H9 (cell line): Measurements from ENCODE around the gene KLF17. TPM values are rescaled to one million over a fixed set of nuclear protein-coding genes. Genes with fewer than 3 reads are reported as not detected.
A peak's percentile ranks its signal among the peaks of the same experiment; 100 is the strongest.

ENCODE experiments used
- DNase-seq: peaks from one replicate; pipeline ENCODE4 v3.0.0-alpha.2; 2017
- H2AFZ ChIP-seq: one replicate; pipeline ENCODE4 v1.6.1; 2013; ENCODE audit warnings: mild to moderate bottlenecking, low read length, control low read depth, moderate library complexity
- H2AK5ac ChIP-seq: 2 replicates; pipeline ENCODE4 v1.6.1; 2013; ENCODE audit warnings: low read length, control low read depth, mixed read lengths; ENCODE audit not compliant: insufficient read length
- H2BK120ac ChIP-seq: one replicate; pipeline ENCODE4 v1.6.1; 2013; ENCODE audit warnings: low read depth, mild to moderate bottlenecking, low read length, control low read depth, inconsistent platforms; ENCODE audit not compliant: poor library complexity, severe bottlenecking
- H2BK12ac ChIP-seq: 2 replicates; pipeline ENCODE4 v1.6.1; 2013; ENCODE audit warnings: low read length, control low read depth, mixed read lengths, low read depth; ENCODE audit not compliant: insufficient read length
- H2BK15ac ChIP-seq: 2 replicates; pipeline ENCODE4 v1.6.1; 2013; ENCODE audit warnings: low read depth, low read length, control low read depth
- H2BK20ac ChIP-seq: one replicate; pipeline ENCODE4 v1.6.1; 2013; ENCODE audit warnings: low read depth, mild to moderate bottlenecking, low read length, control low read depth, inconsistent platforms; ENCODE audit not compliant: poor library complexity, severe bottlenecking
- H2BK5ac ChIP-seq: 2 replicates; pipeline ENCODE4 v1.6.1; 2013; ENCODE audit warnings: low read length, control low read depth, mixed read lengths; ENCODE audit not compliant: insufficient read length
- H3K14ac ChIP-seq: 2 replicates; pipeline ENCODE4 v1.6.1; 2013; ENCODE audit warnings: low read length, control low read depth; ENCODE audit not compliant: insufficient read depth
- H3K18ac ChIP-seq: 2 replicates; pipeline ENCODE4 v1.6.1; 2013; ENCODE audit warnings: low read depth, mild to moderate bottlenecking, mixed read lengths, low read length, control low read depth; ENCODE audit not compliant: insufficient read length
- H3K23ac ChIP-seq: 2 replicates; pipeline ENCODE4 v1.6.1; 2013; ENCODE audit warnings: low read length, control low read depth, mixed read lengths, low read depth; ENCODE audit not compliant: insufficient read length
- H3K23me2 ChIP-seq: 2 replicates; pipeline ENCODE4 v1.6.1; 2013; ENCODE audit warnings: low read depth, mild to moderate bottlenecking, mixed read lengths, low read length, control low read depth; ENCODE audit not compliant: insufficient read length, poor library complexity, severe bottlenecking
- H3K27ac ChIP-seq: 2 replicates; pipeline ENCODE4 v1.5.1; 2013; ENCODE audit warnings: low read length, control low read depth, mixed read lengths, low read depth; ENCODE audit not compliant: insufficient read length
- H3K27me3 ChIP-seq: 2 replicates; pipeline ENCODE4 v1.6.1; 2013; ENCODE audit warnings: low read length, control low read depth, inconsistent platforms; ENCODE audit not compliant: insufficient read depth
- H3K4ac ChIP-seq: 2 replicates; pipeline ENCODE4 v1.6.1; 2013; ENCODE audit warnings: low read depth, mild to moderate bottlenecking, control low read depth, inconsistent platforms, low read length, moderate library complexity
- H3K4me1 ChIP-seq: 2 replicates; pipeline ENCODE4 v1.6.1; 2013; ENCODE audit warnings: low read length, control low read depth, inconsistent platforms; ENCODE audit not compliant: insufficient read depth
- H3K4me2 ChIP-seq: 2 replicates; pipeline ENCODE4 v1.6.1; 2013; ENCODE audit warnings: low read length, control low read depth, mixed read lengths; ENCODE audit not compliant: insufficient read length, insufficient read depth
- H3K56ac ChIP-seq: 2 replicates; pipeline ENCODE4 v1.6.1; 2013; ENCODE audit warnings: low read depth, mild to moderate bottlenecking, mixed read lengths, low read length, control low read depth; ENCODE audit not compliant: insufficient read length
- H3K79me1 ChIP-seq: 2 replicates; pipeline ENCODE4 v1.6.1; 2013; ENCODE audit warnings: low read depth, mild to moderate bottlenecking, moderate library complexity, low read length, control low read depth, inconsistent platforms; ENCODE audit not compliant: insufficient read depth, poor library complexity, severe bottlenecking
- H3K79me2 ChIP-seq: 2 replicates; pipeline ENCODE4 v1.6.1; 2013; ENCODE audit warnings: low read length, control low read depth, inconsistent platforms; ENCODE audit not compliant: insufficient read depth
- H3K9ac ChIP-seq: 2 replicates; pipeline ENCODE4 v1.6.1; 2013; ENCODE audit warnings: low read length, control low read depth, mixed read lengths; ENCODE audit not compliant: insufficient read length; ENCODE audit errors: extremely low read depth
- H3K9me3 ChIP-seq: one replicate; pipeline ENCODE4 v1.6.1; 2013; ENCODE audit warnings: low read depth, low read length, inconsistent platforms; ENCODE audit not compliant: control insufficient read depth
- H3T11ph ChIP-seq: one replicate; pipeline ENCODE4 v1.6.1; 2013; ENCODE audit warnings: mild to moderate bottlenecking, low read length, control low read depth, inconsistent platforms
- H4K20me1 ChIP-seq: one replicate; pipeline ENCODE4 v1.6.1; 2013; ENCODE audit not compliant: control insufficient read depth, insufficient read length, insufficient read depth
- H4K5ac ChIP-seq: 2 replicates; pipeline ENCODE4 v1.6.1; 2013; ENCODE audit warnings: low read depth, mild to moderate bottlenecking, mixed read lengths, low read length, control low read depth; ENCODE audit not compliant: insufficient read length
- H4K8ac ChIP-seq: replicated peaks from 2 replicates; pipeline ENCODE4 v1.6.1; 2013; ENCODE audit warnings: low read length, control low read depth, mixed read lengths, low read depth; ENCODE audit not compliant: insufficient read length
- H4K91ac ChIP-seq: 2 replicates; pipeline ENCODE4 v1.6.1; 2013; ENCODE audit warnings: low read depth, mild to moderate bottlenecking, moderate library complexity, mixed read lengths, low read length, control low read depth; ENCODE audit not compliant: insufficient read length
- H3K27ac Mint-ChIP-seq, 3 experiments: 2 replicates in 2 of 3; 3 replicates in 1 of 3; pipeline ENCODE4 v1.8.0; 2020 to 2021; ENCODE audit warnings: mixed read lengths in 3 of 3, mild to moderate bottlenecking in 1 of 3, moderate library complexity in 1 of 3
- H3K27me3 Mint-ChIP-seq: 2 replicates; pipeline ENCODE4 v1.8.0; 2021; ENCODE audit warnings: low read depth, mild to moderate bottlenecking, moderate library complexity, mixed read lengths
- H3K36me3 Mint-ChIP-seq, 3 experiments: 2 replicates in 2 of 3; 3 replicates in 1 of 3; pipeline ENCODE4 v1.8.0; 2020 to 2021; ENCODE audit warnings: low read depth in 3 of 3, mixed read lengths in 3 of 3; ENCODE audit not compliant: insufficient read depth in 1 of 3
- H3K4me1 Mint-ChIP-seq, 2 experiments: 2 replicates each; pipeline ENCODE4 v1.8.0; 2020; ENCODE audit warnings: mixed read lengths in 2 of 2
- H3K4me3 Mint-ChIP-seq, 2 experiments: 2 replicates in 1 of 2; 3 replicates in 1 of 2; pipeline ENCODE4 v1.8.0; 2020 to 2021; ENCODE audit warnings: mild to moderate bottlenecking in 2 of 2, mixed read lengths in 2 of 2, moderate library complexity in 1 of 2
- H3K9me3 Mint-ChIP-seq, 2 experiments: 2 replicates in 1 of 2; 3 replicates in 1 of 2; pipeline ENCODE4 v1.8.0; 2020; ENCODE audit warnings: mild to moderate bottlenecking in 2 of 2, mixed read lengths in 2 of 2, moderate library complexity in 1 of 2
- WGBS: extraction: QIAGEN DNeasy Blood & Tissue Kit; methylation state at CpG from one replicate; pipeline ENCODE4 v1.1.7; 2013; ENCODE audit warnings: missing lambda C conversion rate, low lambda C conversion rate, mixed read lengths; ENCODE audit not compliant: insufficient read length; ENCODE audit errors: extremely low coverage; 5-methylcytosine and 5-hydroxymethylcytosine counted together
- total RNA-seq: library from RNA; stranded (reverse); gene quantifications from 2 replicates; pipeline ENCODE4 v1.2.1, GENCODE V29; 2021
- TF ChIP-seq, protein P1 (sequence below): fragments of 200-600 bp; sonication (generic); conservative IDR thresholded peaks from 3 replicates; pipeline ENCODE4 v1.8.0; 2021; ENCODE audit warnings: antibody characterized with exemption, mild to moderate bottlenecking

The KLF17 gene
- total RNA-seq, 1 experiment from 2014 or later, result 0.09 TPM

DNA sequence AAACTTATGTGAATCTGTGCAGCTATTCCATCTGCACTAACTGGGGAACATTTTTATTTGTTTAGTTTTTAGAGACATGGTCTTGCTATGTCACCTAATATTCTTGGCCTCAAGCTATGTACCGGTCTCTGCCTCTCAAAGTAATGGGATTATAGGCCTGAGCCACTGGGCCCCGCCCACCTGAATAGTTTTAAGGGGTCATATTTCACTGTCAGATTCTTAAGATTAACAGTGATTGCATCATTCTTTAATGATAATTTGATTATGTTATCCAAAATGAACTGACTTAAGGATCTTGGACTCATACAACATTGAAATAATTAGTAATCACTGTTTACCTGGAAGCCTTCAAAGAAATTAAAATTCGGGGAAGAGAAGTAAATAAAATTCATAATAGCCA lies 35.4 kb downstream of the KLF17 start:
- Histone ChIP-seq H3K4me2 (no peak overlapping the region), H3K79me2 (no peaks in the 10 kb centered on the region), H3K9me3 (no peaks in the 10 kb centered on the region), H2BK12ac (no peak overlapping the region), H3K4ac (no peak overlapping the region), H3K27ac (no peak overlapping the region), H4K5ac (no peak overlapping the region), H3K4me1 (0 out of 2 replicates have a peak, but pooled peaks cover 3% of the 10 kb centered on the region), H2AFZ (no peak overlapping the region), H2BK5ac (no peak overlapping the region), H2BK120ac (no peak overlapping the region), H3K9ac (no peak overlapping the region), H3K27me3 (no peaks in the 10 kb centered on the region), H3T11ph (no peak overlapping the region), H3K23ac (no peak overlapping the region), H2AK5ac (no peak overlapping the region), H3K79me1 (no peaks in the 10 kb centered on the region), H4K8ac (no peak overlapping the region), H3K23me2 (no peaks in the 10 kb centered on the region), H4K91ac (no peak overlapping the region), H4K20me1 (no peaks in the 10 kb centered on the region), H3K14ac (no peak overlapping the region), H3K56ac (no peak overlapping the region), H2BK15ac (no peak overlapping the region), H2BK20ac (no peak overlapping the region), H3K18ac (no peak overlapping the region)
- no peaks in the 10 kb centered on the region for H3K27me3 Mint-ChIP-seq
- no peaks in the 10 kb centered on the region; a peak in 3 of 5 replicates for H3K9me3 Mint-ChIP-seq
- H3K4me3 Mint-ChIP-seq, result no peak overlapping the region
- no peaks in the 10 kb centered on the region; a peak in 1 of 7 replicates for H3K36me3 Mint-ChIP-seq
- peaks cover 27 to 32% of the 10 kb centered on the region in 2 experiments for H3K4me1 Mint-ChIP-seq
- TF ChIP-seq, protein P1, sequence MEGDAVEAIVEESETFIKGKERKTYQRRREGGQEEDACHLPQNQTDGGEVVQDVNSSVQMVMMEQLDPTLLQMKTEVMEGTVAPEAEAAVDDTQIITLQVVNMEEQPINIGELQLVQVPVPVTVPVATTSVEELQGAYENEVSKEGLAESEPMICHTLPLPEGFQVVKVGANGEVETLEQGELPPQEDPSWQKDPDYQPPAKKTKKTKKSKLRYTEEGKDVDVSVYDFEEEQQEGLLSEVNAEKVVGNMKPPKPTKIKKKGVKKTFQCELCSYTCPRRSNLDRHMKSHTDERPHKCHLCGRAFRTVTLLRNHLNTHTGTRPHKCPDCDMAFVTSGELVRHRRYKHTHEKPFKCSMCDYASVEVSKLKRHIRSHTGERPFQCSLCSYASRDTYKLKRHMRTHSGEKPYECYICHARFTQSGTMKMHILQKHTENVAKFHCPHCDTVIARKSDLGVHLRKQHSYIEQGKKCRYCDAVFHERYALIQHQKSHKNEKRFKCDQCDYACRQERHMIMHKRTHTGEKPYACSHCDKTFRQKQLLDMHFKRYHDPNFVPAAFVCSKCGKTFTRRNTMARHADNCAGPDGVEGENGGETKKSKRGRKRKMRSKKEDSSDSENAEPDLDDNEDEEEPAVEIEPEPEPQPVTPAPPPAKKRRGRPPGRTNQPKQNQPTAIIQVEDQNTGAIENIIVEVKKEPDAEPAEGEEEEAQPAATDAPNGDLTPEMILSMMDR, result no peak
- DNase-seq, result no peak
- H3K27ac Mint-ChIP-seq, result peak overlapping the region in 1 of 3 experiments; percentile 89; a peak in 3 of 7 replicates
- no CpG with 5 or more reads among the region's 3 CpGs for WGBS
